Effector CD8-positive, alpha-beta T cell (primary cell): ENCODE measurements around the gene GPRIN2.
A peak's percentile ranks its signal among the peaks of the same experiment; 100 is the strongest.

Experiments used
- DNase-seq: peaks from one replicate; lab custom pipeline; 2025; lab: John Stamatoyannopoulos, UW

GPRIN2 gene

DNA sequence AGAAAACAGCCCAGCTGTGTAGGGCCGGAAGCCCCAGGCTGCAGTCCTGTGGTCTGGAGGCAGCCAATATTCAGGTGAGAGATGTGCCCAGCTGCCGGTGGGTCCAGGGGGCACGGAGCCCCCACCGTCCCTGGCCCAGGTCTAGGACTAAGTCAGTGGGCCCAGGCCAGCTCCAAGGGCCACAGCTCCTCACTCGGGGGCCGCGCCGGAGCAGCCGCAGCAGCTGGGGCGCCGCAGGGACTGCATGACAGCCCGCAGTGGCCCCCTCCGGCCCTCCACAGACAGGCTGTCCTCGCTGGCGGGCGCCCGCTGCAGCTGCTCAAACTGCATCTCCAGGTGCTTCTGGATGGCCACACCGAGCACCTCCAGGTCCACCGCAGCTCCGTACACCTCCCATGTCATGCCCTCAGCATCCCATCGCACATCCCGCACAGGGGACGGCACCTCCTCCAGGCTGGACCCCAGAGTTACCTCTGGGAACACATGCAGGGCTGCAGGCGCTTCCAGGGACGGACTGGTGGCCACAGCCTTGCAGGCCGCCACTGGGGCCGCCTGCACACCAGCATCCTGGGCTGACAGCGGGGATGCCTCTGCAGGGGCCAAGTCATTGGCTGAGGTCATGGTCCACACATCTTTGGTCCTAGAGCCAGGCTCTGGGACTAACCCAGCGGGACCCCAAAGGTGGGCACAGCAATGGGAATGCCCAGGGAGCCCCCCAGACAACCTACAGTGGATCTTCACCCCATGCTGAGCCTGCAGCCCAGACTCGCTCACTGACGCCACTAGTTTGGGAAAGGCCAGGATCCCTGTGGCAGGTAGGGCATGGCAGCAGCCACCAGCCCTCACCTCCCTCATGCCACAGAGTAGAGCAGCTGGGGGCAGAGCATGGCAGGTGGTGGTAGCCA, 7.0 kb downstream of the GPRIN2 start:
- DNase-seq, result no peak

DNA sequence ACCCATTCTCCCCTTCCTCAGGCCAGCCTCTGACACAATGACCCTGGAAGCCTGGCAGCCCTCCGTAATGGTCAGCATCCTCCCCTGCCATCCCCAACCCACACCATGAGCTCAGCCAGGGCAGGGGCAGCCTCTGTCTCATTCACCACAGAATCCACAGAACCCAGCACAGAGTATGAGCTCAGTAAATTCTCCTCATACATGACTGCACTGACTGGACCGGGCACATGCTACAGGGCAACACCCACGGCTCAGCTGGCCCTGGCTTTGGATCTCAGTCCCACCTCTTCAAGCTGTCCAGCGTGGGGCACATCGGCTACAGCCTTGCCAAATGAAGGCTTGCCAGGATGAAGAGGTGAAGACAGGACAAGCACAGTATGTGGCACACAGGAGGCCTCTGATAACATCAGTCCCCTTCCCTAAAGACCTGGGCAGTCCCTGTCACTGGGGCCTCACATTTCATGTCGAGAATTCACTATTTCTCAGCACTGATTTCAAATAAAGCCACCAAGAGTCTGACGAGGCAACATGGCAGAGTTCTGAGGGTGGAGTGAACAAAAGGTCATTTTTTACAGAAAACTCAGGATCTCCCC, 7.9 kb downstream of the GPRIN2 start:
- no peak for DNase-seq

DNA sequence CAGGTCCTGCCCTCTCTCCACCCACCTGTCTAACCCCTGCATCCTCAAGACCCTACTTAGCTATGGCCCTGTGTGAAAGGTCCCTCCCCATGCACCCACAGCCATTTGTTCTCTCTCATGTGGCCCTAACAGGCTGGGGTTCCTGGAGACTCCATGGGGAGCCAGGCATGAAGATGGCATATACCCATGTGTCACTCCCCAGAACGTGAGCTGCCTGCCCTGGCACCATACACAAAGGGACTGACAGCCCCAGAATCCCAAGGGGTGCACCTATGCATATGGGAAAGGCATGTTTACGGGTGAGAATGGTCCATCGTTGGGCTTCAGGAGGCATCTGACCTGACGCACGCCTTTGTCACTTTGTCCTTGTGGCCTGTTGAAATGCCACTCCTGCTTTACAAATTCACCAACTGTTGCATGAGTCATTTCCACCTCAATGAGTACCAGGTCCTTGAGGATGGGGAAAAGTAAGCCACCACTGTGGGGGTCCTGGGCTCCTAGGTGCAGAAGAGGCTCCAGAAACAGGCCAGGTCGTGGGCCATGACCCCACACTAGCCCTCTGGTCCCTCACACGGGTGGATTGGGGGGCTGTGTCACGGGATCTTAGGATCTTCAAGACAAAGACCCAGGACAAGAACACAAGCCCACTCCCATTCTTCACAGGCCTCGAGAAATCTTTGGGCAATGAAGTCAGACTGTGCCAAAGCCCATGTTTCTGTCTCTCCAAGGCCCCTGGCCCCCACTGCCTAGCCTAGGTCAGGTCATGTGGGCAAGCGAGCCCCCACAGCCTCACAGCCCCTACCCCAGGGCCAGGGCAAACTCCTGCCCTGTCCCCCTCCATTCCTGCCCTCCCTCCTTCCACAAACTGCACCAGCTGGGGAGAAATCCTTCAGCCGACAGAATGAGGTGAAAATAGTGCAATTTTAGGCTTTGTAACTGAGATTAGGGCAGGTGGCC, 8.6 kb downstream of the GPRIN2 start:
- DNase-seq, result no peak

DNA sequence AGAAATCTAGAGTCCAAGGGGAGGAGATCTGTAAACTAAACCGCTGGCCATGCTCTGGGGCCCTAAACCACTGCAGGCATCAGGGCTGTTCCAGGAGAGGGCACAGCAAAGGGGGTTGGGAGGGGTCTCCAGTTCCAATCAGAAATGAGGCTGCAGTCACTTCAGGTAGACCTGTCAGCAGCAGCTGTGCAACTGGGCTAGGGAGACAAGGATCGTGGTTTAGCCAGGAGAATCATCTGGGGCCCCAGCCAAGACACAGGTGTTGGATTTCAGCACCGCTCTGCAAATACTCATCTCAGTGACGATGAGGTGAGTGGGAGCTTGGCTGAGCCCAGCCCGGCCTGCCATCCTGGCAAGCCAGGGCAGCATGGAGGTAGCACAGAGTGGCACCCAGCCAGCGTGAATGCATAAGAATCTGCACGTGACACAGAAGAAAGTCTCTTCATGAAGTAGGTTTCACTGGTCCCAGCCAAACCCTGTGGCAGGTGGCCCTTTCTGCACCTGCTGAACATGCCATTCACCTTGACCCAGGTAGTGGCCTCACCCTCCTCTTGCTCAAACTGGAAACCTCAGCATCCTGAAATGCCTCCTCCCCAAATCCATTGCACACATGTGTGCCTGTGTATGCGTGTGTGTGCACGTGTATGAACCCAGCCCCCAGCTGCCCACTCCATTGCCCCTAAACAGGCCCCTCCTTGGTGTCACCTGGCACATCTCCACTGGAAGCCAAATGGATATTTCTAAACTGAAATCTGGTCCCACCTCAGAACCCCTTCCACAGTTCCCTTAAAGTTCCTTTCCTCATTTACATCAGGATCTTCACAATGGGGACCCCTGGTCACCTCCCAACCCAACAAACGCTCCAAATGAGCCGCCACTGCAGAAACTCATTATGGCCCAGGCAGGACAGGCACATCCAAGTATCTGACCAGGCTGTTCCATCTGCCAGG, 9.6 kb downstream of the GPRIN2 start:
- DNase-seq, result no peak

DNA sequence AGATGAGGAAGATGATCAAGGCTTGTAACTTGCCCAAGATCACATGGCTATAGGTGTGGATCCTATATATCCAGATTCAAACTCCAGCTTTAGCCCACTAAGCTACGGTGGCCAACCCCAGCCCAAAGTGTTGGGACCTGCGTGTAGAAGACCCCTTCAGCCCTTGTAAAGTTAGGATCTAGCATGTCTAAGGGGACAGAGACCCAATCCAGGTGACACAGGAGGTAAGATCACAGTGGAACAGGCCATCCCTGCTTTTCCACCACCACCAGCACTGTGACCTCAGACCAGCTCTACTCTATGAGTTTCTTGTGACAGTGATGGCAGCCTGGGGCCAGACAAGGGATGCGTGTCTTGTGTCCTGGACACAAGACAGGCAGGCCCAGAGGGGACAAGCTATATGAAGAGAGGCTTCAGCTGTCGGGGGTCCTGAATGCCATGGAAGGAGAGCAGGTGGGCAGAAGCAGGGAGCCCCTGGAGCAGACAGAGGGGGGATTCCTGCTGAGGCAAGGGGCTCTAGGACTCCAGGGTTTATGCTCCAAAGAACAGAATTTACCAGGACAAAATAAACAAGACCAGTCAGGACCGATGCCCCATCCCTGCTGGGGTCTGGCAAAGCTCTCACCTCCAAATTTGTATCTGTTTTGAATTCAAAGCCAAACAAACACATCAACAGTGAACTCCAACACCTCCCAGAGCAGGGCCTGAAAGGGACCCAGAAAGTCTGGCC, 10.4 kb downstream of the GPRIN2 start:
- no peak for DNase-seq

DNA sequence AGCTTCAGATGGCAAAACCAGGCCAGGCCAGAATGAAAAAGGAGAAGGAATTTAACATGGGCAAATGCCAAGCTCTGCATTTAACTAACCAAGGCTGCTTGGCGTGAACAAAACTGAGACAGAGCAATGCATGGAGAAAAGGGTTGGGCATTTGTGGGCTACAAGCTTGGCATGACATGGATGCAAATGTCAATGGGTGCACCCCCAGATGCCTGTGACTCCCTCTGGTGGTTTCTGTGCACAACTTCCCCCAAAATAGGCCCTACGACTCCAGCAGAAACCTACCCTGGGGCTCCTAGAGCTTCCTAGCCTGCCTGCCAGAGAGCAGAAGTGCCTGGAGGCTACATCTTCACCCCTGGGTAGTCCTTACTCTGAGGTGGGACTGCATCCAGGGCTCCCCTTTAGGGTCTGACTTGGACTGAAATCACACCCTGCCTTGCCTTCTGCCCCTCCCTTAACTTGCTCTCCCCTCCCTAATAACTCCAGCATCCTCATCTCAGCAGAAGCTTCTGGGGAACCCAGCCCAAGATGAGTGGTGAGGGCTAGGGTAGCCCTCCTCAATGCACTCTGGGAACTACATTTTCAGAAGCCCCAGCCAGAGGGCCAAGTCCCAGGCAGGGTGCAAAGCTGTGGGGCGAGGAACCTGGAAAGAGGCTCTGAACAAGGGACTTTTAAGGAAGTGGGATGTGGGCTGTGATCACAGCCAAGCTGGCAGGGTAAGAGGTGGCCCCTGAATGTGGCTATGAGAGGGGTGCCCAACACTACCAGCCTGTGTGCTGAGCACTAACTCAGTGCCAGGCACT, 11.3 kb downstream of the GPRIN2 start:
- DNase-seq, result no peak

DNA sequence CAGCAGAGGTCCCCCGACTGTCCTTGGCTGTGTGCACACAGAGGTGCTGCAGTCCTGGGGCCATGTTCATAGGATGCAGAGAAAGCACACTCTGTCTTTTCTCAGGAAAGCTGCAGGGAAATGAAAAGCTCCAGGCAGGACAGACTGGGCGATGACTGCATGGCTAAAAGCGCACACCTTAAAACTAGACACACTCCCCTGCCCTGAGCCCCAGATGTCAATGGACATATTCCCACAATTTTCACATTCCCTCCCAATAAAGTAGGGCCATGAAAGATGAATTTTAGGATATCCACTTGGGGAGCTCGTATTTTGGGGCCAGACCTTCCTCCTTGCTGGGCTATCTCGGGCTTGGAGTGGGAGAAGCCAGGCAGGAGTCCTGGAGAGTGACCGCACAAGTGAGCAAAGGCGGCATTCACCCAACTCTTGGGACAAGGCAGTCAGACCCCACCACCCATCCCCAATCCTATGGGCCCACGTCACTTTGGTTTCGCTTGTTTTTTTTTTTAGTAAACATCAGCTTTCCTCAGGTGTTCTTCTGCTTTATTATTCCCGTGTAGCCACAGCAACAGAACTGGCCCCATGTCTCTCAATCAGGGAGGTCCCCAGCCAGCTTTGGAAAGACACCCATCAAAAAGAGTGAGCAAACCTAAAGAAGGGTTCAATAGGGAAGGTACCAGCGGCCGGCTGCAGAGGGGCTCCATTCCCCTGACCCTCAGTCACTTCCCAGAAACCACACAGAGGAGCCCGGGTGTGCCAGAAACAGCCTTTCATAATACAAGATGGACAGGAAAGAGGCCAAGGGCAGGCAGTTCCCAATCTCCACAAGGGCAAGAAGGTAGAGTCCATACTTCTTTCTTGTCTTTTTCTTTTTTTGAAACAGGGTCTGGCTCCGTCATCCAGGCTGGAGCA, 12.7 kb downstream of the GPRIN2 start:
- no peak for DNase-seq

DNA sequence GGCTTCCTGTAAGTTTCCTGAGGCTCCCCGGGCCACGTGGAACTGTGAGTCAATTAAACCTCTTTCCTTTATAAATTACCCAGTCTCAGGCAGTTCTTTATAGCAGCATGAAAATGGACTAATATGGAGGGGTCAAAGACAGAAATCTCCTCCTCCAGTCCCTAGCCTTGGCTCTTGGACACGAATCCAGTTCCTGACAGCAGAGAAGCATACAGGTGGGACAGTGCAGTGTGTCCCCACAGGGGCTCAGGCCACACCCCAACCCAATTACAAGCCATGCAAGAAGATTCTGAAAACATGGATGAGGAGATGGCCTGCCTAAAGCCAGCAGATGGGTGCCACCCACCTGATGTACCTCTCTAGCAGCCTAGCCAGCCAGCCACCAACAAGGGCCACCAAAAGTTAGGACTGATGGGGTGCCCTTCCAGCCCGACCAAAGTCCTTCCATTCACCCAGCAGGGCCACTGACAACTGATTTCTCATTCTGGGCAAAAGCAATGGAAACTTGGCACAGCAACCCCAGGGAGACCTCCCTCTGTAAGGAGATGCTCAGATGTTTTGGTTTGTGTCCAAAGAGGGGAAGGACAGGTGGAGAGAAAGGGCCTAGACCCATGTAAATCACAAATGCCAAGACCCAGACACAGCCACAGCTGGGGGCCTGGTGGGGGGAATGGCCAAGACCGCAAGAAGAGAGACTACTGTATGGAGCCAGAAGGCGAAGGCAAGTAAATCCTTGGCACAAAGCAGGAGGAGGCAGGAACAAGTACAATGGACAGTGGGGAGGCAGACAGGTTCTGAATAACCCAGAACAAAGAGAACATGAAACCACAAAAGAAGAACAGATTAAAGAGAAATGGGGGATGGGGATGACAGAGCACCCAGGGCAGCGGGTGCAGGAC, 13.6 kb downstream of the GPRIN2 start:
- no peak for DNase-seq

DNA sequence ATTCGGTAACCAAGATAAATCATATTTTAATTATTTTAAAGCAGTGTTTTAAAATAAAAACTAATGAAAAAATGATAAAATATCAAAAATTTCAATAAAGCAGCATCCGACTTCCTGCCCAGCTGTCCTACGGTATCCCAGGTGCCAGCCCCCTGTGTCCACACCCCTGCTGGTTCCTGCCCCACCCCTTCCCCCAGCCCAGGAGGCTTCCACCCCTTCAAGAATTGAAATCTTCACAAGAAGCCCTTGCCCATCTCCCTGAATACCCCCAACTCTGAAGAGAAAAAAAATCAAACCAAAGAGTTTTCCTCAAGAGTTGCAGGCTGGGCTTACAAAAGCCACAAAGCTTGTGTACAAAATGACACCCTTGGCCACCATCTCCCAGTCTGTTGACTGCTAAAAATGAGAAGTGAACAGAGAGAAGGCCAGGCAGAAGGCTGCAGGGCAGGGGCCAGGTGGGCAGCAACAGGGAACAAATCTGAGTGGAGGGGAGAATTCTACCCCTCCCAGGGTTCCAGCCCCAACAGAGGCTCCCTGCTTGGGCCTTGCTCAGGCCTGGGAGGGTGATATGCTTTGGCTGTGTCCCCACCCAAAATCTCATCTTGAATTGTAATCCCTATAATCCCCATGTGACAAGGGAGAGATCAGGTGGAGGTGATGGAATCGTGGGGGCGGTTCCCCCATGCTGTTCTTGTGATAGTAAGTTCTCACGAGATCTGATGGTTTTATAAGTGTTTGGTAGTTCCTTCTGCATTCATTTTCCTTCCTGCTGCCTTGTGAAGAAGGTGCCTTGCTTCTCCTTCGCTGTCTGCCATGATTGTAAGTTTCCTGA, 14.5 kb downstream of the GPRIN2 start:
- no peak for DNase-seq

DNA sequence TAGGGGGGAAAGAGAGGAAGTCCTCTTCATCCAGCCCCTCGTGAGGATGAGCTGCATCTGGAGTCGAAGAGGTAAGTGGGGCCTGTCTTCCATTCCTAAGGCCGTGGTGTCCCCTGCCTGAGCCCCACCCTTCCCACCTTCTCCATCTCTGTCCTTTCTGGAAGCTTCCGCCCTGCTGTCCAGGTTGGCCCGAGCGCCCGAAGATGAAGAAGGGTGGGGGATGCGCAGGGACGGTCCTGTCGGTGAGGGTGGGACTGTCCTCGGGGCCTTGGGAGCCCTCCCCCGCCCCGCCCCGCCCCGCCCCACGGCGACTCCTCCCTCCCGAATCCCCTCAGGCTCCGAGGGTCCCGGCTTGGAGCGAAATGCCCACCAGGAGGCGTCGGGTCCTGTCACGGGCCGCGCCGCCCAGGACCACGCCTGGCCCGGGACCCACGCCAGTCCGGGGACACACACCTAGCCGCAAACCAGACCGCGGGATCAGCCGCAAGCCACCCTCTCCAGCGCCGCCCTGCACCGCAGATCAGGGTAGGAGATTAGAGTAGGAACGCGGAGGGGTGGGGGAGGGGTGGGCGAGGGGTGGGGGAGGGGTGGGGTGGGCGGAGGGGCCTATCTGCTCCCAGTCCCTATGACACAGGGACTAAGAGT, 15.3 kb downstream of the GPRIN2 start:
- DNase-seq, result peak; percentile 11

DNA sequence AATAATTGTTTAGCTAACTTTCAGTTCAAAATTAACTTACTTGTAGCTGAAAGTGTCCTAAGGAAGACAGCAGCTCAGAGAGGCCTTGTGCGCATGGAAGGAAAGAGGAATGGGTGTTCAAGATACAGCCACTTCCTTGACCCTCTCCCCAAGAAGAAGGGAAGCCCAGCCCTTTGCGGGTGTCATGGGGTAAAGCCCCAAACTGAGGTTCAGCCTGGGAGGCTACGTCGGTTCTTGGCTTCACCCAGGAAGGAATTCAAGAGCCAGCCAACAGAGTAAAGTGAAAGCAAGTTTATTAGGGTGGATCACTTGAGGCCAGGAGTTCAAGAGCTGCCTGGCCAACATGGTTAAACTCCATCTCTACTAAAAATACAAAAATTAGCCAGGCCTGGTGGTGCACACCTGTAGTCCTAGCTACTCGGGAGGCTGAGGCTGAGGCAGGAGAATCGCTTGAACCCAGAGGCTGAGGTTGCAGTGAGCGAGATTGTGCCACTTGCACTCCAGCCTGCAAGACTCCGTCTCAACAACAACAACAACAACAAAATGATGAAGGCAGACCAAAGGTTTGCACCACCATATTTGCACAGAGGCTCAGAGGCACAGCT, 15.9 kb downstream of the GPRIN2 start:
- DNase-seq, result no peak

DNA sequence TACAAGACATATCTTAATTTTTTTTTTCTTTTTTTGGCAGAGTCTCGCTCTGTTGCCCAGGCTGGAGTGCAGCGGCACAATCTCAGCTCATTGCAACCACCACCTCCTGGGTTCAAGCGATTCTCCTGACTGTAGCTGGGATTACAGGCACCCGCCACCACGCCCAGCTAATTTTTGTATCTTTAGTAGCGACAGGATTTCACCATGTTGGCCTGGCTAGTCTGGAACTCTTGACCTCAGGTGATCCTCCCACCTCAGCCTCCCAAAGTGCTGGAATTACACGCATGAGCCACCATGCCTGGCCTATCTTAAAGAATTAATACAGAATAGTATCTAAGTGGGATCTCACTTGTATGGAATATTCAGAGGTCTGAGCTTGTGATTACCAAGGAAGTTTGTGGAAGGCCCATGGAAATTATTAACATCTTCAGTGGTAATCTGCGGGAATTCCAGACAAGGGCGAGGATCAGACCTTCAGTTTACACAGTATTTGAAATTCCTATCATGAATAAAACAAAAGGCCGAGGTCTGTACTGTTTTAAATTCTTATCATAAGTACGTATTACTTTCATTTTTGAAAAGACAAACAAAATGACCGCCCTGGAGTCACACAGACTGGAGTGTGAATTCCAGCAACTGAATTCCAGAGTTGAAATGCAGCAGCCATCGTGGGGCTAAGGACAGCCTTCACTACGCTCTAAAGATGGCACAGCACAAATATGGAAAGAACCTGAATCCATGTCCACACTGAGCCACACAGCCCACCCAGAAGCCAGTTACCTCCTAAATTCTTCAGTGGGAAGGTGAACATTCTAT, 16.7 kb downstream of the GPRIN2 start:
- no peak for DNase-seq

DNA sequence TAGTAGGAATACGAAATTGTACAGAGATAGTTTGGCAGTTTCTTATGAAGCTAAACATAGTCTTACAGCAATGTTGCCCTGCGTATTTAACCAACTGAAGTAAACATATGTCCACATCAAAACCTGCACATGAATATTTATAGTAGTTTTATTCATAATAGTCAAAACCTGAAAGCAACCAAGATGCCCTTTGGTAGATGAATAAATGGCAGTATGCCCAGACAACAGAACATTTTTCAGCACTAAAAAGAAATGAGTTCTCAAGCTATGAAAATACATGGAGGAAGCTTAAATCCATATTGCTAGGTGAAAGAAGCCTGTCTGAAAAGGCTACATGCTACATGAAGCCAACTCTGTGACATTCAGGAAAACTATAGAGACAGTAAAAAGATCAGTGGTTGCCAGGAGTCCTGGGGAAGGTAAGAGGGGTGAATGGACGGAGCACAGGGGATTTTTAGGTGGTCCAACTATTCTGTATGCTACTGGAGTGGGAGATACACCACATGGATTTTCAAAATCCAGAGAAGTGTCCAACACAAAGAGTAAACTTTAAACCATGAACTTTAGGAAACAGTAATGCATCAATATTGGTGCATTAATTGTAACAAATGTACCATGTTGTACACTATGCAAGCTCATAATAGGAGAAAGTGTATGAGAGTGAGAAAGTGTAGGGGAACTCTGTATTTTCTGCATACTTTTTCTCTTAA, 17.6 kb downstream of the GPRIN2 start:
- DNase-seq, result no peak

DNA sequence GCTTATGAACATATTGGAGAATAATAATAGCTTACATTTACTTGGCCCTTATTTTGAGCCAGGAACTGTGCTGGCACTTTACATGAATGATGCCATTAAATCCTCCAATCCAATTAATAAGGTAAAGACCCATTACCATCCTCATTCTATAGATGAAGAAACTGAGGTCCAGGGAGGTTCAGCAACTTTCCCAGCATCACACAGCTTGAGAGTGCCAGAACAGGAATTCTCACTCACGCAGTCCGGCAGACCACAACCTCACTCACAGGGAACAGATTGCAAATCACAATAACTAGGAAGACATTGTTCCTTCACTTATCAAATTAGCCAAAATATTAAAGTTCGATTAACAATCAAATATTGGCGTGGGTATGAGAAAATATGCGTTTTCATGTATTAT, 18.3 kb downstream of the GPRIN2 start:
- no peak for DNase-seq
